Measurements from ENCODE around the gene PPM1J. TPM values are rescaled to one million over a fixed set of nuclear protein-coding genes. Genes with fewer than 3 reads are reported as not detected.

Gene PPM1J
- total RNA-seq, 1 donor from 2014 or later: 1.5 TPM

DNA sequence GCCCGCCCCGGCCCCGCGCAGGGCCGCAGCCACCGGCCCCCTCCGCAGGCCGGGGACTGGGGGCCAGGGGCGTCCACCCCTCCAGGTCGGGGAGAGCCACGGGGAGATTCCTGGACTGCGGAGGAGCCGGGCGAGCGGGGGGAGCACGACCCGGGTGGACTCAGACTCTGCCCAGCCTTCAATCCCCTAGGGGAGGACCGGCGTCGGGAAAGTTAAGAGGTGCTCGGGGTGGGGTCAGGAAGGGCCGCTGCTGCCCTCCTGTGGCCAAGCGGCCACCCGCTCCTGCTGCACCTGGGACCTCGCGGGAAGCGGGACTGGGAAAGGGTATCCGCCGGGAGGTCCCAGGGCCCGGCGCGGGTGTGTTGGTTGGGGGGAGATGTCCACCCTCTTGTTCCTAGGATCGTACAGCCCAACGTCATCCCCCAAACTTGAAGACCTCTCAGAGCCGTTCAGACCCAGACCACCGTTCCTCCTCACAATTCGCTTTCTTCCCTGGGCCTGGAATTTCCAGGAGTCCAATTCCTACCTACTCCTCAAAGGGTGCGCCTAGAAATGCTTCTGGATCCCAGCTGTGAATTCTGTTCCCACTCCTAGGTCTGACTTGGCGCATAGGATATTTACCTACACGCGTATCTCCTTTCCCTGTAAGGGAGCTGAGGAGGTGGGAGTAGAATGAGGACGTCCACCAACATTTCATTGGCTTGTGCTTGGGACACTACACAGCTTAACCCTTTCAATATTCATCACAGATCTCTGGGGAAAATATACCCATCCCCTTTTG, 7.7 kb downstream of the PPM1J start:
- DNase-seq (ENCODE audit: low read depth): peak; percentile 92

DNA sequence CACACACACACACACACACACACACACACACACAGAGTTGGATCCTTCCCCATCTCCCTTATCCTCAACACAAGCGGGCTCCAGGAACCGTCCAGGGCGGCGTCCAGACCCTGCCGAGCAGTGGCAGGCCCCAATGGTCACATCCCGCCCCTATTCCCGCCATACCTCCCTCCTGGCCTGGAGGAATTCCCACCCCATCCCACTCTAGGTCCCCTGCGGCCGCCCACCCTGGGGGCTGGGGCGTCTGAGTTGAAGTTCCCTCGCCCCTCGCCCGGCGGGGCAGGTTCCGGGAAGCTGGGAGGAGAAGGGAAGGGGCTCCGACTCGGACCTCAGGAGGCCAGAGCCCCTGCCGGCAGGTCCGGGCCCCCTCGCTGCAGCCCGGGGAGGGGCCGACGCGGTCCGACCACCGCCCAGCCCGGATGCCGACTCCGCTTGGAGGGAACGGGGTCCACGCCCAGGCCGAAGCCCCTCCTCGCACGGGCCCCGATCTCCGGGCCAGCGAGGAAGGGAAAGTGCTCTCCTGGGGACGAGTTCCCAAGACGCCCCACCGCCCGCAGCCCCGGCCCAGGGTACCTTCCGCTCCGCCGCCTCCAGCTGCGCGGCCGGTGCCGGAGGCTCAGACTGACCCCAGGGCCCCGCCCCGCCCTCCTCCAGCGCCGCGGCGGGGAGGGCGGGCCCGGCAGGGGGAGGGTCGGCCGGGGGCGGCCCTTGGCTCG, 8.5 kb downstream of the PPM1J start, which contains the start of gene RHOC:
Gene RHOC, minus strand, starts transcription at position 623 of the 716 bp plus-strand sequence. CDS start 3,328 bp downstream, outside the sequence.
- DNase-seq (ENCODE audit: low read depth): peak; percentile 77

DNA sequence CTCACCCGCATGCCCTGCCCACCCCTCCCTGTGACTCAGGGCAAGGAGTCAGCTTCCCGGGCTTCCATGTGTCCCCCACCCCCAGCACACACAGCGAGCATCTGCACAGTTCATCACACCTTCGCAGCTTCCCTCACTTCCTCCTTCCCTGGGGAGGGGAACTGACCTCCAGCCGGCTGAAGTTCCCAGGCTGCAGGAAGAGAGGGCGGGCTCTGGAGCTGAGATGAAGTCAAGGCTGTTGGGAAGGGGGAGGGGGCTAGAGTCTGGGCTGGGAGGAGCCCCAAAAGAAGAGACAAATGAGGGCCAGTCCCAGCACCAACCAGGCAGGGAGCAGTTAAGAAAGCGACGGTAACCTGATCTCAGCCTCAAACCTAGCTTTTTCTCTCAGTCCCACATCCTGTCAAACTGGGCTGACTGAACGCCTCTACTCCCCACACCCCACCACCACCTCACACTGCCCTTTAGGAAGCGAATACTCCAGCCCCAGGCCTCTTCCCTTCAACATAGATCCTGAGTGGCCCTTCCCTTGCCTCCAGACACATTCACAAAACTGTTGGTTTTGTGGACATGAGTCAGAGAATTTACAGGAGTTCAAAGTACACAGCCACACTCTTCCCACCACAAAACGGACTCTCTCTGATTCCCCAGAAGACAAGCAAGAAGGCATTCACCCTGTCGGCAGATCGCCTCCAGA, 10.1 kb downstream of the PPM1J start:
- peak; percentile 94 for DNase-seq (ENCODE audit: low read depth)

DNA sequence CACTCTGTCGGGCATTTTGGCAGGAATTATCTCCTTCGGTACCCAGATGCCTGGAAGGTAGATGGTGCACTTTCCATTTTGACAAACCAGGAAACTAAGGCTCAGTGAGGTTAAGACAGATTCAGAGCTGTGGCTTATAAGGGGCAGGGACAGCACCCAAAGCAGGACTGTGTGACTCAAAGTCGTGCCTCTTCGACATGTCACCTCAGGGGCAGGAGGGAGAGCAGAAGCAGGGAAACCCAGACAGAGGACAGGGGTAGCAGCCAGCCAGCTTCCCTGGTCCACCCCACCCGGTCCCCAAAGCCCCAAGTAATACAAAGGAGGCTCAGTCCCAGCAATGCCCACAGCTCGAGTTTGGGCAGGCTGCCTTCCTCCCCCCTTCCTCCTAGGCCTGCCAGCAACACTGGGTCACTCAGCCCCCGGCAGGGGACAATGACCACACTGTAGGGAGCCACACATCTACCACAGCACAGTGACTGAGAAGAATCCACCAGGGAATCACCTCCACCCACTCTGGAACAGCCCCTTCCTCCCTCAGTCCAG, 10.7 kb downstream of the PPM1J start:
- DNase-seq (ENCODE audit: low read depth): no peak

GRCh38 chr1:112703706-112704105, 11.4 kb downstream of the PPM1J start:
- DNase-seq (ENCODE audit: low read depth): no peak

GRCh38 chr1:112702420-112703261, 12.5 kb downstream of the PPM1J start:
- no peak for DNase-seq (ENCODE audit: low read depth)

- DNase-seq (ENCODE audit: low read depth): no peak
Measured at GRCh38 chr1:112702067-112702395, 13.1 kb downstream of the PPM1J start.

- DNase-seq (ENCODE audit: low read depth): peak; percentile 30
Measured at GRCh38 chr1:112701227-112702066, 13.7 kb downstream of the PPM1J start.

DNA sequence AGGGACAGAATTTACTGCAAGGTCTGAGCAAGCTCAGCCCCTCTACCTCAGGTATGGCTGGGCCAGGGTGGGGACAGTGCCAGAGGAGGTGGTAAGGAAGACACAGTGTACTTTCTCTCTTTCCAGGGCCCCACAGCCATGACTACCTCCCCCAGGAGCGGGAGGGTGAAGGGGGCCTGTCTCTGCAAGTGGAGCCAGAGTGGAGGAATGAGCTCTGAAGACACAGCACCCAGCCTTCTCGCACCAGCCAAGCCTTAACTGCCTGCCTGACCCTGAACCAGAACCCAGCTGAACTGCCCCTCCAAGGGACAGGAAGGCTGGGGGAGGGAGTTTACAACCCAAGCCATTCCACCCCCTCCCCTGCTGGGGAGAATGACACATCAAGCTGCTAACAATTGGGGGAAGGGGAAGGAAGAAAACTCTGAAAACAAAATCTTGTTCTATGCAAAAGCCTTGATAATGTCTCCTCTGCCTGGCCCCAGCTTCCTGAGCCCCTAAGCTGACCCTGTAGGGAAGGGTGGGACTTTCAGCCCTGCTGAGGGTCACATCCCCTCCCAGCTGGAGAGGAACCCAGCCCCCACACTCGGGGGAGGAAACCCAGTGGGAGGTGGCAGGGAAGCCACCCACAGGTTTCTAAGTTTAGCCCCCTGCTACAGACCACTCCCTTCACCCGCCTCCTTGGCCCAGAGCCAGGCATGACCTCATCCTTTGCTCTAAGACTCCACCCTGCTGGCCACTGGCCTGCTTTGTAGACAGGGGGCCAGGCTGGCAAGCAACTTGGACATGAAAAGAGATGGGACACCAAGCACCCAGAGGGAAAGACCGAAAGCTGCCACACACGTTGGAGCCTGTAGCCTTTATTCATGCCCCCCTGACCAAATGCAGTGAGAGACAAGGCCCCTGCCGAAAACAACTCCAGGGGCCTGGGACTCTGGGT, 14.6 kb downstream of the PPM1J start:
- DNase-seq (ENCODE audit: low read depth): peak; percentile 98

GRCh38 chr1:112699425-112700144, 15.5 kb downstream of the PPM1J start:
- no peak for DNase-seq (ENCODE audit: low read depth)

DNA sequence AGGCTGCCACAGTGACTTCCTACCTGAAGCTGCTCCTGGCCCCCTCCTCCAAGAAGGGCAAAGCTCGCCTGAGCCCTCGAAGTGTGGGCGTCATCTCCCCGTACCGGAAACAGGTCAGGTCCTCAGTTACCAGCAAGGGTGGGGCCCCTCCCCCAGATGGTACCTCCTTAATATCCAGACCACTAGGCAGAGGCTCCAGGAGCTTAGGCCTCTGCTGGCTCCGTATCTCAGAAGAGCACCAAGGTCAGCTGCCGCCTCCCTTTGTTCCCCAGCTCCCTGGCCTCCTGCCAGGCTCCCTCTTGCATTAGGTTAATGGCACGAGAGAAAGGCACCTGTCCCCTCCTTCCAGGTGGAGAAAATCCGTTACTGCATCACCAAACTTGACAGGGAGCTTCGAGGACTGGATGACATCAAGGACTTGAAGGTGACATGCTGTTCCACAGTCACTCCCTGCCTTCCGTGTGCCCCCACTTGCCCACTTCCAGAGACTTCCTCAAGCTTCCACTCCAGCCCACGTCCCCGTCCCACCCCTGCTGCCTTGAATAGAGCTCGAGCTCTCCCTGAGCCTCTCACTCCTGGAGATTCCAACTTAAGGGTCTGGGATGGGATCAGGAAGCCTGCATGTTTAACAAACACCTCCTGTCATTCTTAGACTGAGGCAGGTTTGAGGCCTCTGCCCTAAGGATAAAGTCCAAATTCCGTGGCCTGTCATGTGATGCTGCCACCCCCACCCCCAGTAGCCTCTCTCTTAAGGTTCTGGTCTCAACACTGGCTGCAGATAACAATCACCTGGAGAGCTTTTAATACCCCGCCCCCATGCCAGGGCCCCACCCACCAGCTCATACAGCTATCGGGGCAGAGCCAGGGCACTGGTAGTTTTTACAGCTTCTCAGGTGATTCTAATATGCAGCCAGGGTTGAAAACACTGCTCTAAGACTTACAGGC, 16.5 kb downstream of the PPM1J start:
- DNase-seq (ENCODE audit: low read depth): peak; percentile 33

DNA sequence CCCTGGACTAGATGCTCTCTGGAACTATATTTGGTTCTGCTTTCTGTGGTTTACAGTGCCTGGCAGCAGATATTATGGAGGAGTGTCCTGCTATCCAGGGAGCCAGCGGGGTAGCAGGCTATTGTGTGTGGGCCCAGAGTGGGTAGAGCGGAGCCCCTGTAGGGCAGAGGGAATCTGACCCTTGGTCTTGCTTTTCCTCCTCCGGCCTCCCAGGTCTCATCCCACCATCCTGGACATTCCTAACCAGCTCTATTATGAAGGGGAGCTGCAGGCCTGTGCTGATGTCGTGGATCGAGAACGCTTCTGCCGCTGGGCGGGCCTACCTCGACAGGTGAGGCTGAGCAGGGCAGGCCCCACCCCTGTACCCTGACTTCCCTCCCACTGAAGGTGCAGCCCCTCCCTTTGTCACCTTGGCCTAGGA, 17.3 kb downstream of the PPM1J start:
- peak; percentile 49 for DNase-seq (ENCODE audit: low read depth)

GRCh38 chr1:112696578-112697314, 18.4 kb downstream of the PPM1J start:
- DNase-seq (ENCODE audit: low read depth): peak; percentile 30

DNA sequence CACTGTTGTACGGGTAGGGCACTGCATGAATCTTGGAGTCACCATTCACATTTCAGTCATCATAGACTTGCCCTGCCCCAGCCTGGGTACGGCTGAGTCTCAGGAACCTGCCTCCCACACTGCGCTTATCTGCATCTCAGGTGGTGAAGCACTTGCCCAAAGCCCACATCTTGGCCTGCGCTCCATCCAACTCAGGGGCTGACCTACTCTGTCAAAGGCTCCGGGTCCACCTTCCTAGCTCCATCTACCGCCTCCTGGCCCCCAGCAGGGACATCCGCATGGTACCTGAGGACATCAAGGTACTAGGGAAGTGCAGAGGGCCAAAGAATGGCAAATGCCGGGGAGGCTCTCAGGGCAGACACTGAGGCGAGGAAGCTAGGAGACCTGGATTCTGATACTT, 19.9 kb downstream of the PPM1J start:
- no peak for DNase-seq (ENCODE audit: low read depth)

GRCh38 chr1:112694363-112694929, 20.7 kb downstream of the PPM1J start:
- DNase-seq (ENCODE audit: low read depth): peak; percentile 80

DNA sequence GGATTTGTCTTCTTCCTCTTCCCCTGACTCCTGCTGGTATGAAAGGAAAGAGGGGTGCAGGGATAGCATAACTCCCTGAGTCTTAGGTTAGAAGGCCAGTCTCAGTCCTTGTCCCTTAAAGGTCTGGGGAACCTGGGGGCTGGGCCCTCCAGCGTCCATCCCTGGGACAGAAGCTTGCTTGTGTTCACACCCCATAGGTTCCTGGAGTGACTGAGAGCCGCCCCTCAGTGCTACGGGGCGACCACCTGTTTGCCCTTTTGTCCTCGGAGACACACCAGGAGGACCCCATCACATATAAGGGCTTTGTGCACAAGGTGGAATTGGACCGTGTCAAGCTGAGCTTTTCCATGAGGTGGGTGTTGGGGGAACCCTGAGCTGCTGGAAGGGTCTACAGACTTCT, 21.3 kb downstream of the PPM1J start:
- no peak for DNase-seq (ENCODE audit: low read depth)
